ENCODE data around the gene SLC16A12.
"Not testable (repeated sequence)": the region's sequence is repeated elsewhere in the genome, so short reads cannot be mapped to it uniquely, and the experiment has no call there.

SLC16A12 gene

GRCh38 chr10:89395141-89395540, 140.3 kb downstream of the SLC16A12 start:
- in situ Hi-C loops (cut with MboI; ENCODE audit: low sequenced_read_pairs): no loop called here

DNA sequence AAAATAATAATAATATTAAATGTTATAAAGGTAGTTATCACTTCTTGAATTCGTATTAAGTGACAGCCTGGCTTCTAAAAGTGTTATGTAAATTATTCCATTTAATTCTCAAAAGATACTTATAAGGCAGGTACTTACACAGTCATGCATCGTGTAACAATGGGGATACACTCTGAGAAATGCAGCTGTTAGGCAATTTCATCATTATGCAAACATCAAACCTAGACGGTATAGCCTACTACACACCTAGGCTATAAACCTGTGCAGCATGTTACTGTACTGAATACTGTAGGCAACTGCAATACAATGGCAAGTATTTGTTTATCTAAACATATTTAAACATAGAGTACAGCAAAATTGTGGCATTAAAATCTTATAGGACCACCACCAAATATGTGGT, 141.5 kb downstream of the SLC16A12 start:
- in situ Hi-C loops (cut with MboI; ENCODE audit: low sequenced_read_pairs): no loop called here

DNA sequence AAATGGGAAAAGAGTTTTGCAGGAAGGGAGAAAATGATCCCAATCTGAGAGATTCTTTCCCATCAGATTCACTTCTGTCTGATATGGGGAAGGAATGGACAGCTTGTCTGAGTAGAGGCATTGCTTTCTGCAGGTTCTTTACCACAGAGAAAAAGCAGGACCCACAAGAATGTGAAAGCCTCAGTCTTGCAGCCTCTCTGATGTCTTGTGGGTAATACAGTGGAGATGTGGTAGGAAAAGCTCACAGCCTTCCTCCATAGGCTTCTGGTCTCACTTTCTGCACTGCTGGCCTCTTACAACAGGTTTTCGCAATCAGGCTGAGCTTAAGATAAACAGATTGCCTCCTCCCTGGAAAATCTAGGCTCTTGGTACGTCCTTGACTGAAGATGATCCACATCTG, 142.4 kb downstream of the SLC16A12 start:
- in situ Hi-C loops (cut with MboI; ENCODE audit: low sequenced_read_pairs): no loop called here

GRCh38 chr10:89391907-89392756, 143.3 kb downstream of the SLC16A12 start, which contains the start of gene IFIT1:
TSS of gene IFIT1 (plus strand) at chr10:89392623. CDS start at chr10:89392713, 90 bp downstream.
- in situ Hi-C loops (cut with MboI; ENCODE audit: low sequenced_read_pairs): no loop called here

- in situ Hi-C loops (cut with MboI; ENCODE audit: low sequenced_read_pairs): not testable (repeated sequence)
Observed at GRCh38 chr10:89391226-89391576, 144.2 kb downstream of the SLC16A12 start.

GRCh38 chr10:89390476-89391225, 144.7 kb downstream of the SLC16A12 start:
- in situ Hi-C loops (cut with MboI; ENCODE audit: low sequenced_read_pairs): no loop called here

GRCh38 chr10:89389254-89389653, 146.1 kb downstream of the SLC16A12 start:
- in situ Hi-C loops (cut with MboI; ENCODE audit: low sequenced_read_pairs): no loop called here

- in situ Hi-C loops (cut with MboI; ENCODE audit: low sequenced_read_pairs): no loop called here
Observed at GRCh38 chr10:89388806-89389205, 146.6 kb downstream of the SLC16A12 start.

- in situ Hi-C loops (cut with MboI; ENCODE audit: low sequenced_read_pairs): no loop called here
Observed at GRCh38 chr10:89384474-89385340, 150.7 kb downstream of the SLC16A12 start.

- in situ Hi-C loops (cut with MboI; ENCODE audit: low sequenced_read_pairs): no loop called here
Observed at GRCh38 chr10:89382757-89383156, 152.6 kb downstream of the SLC16A12 start.
